ENCODE measurements around the gene GMCL2. TPM values are rescaled to one million over a fixed set of nuclear protein-coding genes. Genes with fewer than 3 reads are reported as not detected.

The GMCL2 gene
- total and polyA plus RNA-seq, 9 of the 15 experiments (the other 6 are each of a cell fraction or from before 2014, with no cell fraction given): 0.04 TPM; not detected in 8

GRCh38 chr5:178189433-178189832 is 2.3 kb upstream of the GMCL2 start:
- H3K4me2 ChIP-seq (ENCODE audit: insufficient read depth, low read length): no peak overlapping the region
- peaks cover 5 to 14% of the 10 kb centered on the region in 2 experiments; a peak in 3 of 5 replicates for H3K4me1 ChIP-seq (replicated peaks in 1 of 2; ENCODE audit: control insufficient read depth in 2 of 2, insufficient read depth in 2 of 2, low read length in 2 of 2)
- no peaks in the 10 kb centered on the region for H3K36me3 ChIP-seq (ENCODE audit: control insufficient read depth, insufficient read depth, low read length)
- in situ Hi-C loops (cut with MboI): no loop called here
- no peak for FAIRE-seq
- no peaks in the 10 kb centered on the region for H3K9me1 ChIP-seq (ENCODE audit: control insufficient read depth, insufficient read depth, low read length)
- H2AFZ ChIP-seq (ENCODE audit: low read depth, low read length): no peak overlapping the region
- no peaks in the 10 kb centered on the region for H4K20me1 ChIP-seq (replicated peaks; ENCODE audit: control insufficient read depth, insufficient read depth, low read length)
- H3K27me3 ChIP-seq (ENCODE audit: control insufficient read depth in 2 of 2, insufficient read depth in 2 of 2, low read length in 2 of 2): peaks cover 0 to 8% of the 10 kb centered on the region in 2 experiments; a peak in 3 of 5 replicates
- DNase-seq (ENCODE audit: extremely low read depth in 1 of 4, low spot score in 3 of 4): no peak
- H3K79me2 ChIP-seq (ENCODE audit: control insufficient read depth, insufficient read depth, low read length): no peaks in the 10 kb centered on the region
- CTCF ChIA-PET (ENCODE audit: low intra/inter-chr PET ratio): no interaction called here
- no peaks in the 10 kb centered on the region; the same call in 1 of the 2 replicates for H3K9me3 ChIP-seq (replicated peaks; ENCODE audit: control insufficient read depth, insufficient read depth, low read depth, low read length)
- ATAC-seq: no peak
- 3% methylated on average over 2 of the region's 2 CpGs for WGBS (ENCODE audit: insufficient coverage, low coverage, missing lambda C conversion rate)
- intact Hi-C loops (cut with micrococcal nuclease): no loop called here
- no TSS peak for BruUV-seq (replicated peaks)
- no peak overlapping the region for H3K4me3 ChIP-seq
- POLR2A ChIA-PET: no interaction called here
- no peak overlapping the region for H3K9ac ChIP-seq (ENCODE audit: insufficient read depth in 1 of 2, low read depth in 2 of 2, low read length in 2 of 2)
- TF ChIP-seq ILK (tag; IDR thresholded peaks at IDR 0.05; ENCODE audit: borderline replicate concordance, low read depth) (no peak), TAF9B (IDR thresholded peaks at IDR 0.05; ENCODE audit: partially characterized antibody) (no peak), NCOA4 (IDR thresholded peaks at IDR 0.05; ENCODE audit: partially characterized antibody) (no peak), SP1 (CRISPR knock-in tag; IDR thresholded peaks at IDR 0.05) (no peak), MEIS2 (IDR thresholded peaks at IDR 0.05; ENCODE audit: partially characterized antibody) (no peak), CEBPG (CRISPR knock-in tag; IDR thresholded peaks at IDR 0.05) (no peak), CEBPG (tag; conservative IDR thresholded peaks at IDR 0.05 in 1 of 2, IDR thresholded peaks at IDR 0.05 in 1 of 2) (no peak), SRSF1 (IDR thresholded peaks at IDR 0.05; ENCODE audit: low read depth, low read length) (no peak), BRF1 (IDR thresholded peaks at IDR 0.05; ENCODE audit: borderline replicate concordance, extremely low read depth, insufficient read length) (no peak), ZNF277 (CRISPR knock-in tag; IDR thresholded peaks at IDR 0.05; ENCODE audit: borderline replicate concordance) (no peak), BMI1 (IDR thresholded peaks at IDR 0.05; ENCODE audit: low read length) (no peak)
- TF ChIP-seq, protein P1, sequence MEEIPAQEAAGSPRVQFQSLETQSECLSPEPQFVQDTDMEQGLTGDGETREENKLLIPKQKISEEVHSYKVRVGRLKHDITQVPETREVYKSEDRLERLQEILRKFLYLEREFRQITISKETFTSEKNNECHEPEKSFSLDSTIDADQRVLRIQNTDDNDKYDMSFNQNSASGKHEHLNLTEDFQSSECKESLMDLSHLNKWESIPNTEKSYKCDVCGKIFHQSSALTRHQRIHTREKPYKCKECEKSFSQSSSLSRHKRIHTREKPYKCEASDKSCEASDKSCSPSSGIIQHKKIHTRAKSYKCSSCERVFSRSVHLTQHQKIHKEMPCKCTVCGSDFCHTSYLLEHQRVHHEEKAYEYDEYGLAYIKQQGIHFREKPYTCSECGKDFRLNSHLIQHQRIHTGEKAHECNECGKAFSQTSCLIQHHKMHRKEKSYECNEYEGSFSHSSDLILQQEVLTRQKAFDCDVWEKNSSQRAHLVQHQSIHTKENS (CRISPR knock-in tag; IDR thresholded peaks at IDR 0.05): no peak
- TF ChIP-seq, protein P2, sequence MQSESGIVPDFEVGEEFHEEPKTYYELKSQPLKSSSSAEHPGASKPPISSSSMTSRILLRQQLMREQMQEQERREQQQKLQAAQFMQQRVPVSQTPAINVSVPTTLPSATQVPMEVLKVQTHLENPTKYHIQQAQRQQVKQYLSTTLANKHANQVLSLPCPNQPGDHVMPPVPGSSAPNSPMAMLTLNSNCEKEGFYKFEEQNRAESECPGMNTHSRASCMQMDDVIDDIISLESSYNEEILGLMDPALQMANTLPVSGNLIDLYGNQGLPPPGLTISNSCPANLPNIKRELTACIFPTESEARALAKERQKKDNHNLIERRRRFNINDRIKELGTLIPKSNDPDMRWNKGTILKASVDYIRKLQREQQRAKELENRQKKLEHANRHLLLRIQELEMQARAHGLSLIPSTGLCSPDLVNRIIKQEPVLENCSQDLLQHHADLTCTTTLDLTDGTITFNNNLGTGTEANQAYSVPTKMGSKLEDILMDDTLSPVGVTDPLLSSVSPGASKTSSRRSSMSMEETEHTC (IDR thresholded peaks at IDR 0.05): no peak
- H3K27ac ChIP-seq (ENCODE audit: extremely low read depth, low read depth, low read length): no peak overlapping the region

Measured in K562 (cell line).